ENCODE measurements around the gene GLP1R.

GLP1R gene

DNA sequence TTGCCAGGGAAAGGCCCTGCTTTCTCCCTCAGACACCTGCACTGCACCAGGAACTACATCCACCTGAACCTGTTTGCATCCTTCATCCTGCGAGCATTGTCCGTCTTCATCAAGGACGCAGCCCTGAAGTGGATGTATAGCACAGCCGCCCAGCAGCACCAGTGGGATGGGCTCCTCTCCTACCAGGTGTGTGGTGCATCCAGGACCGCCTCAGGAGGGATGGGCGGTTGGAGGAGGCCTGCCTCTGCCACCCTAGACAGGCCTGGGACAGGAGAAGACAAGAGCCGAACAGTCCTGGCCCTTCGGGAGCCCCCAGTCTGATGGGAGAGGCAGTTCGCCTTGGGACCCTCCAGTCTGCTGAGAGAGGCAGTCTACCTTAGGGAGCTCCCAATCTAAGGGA is 24.2 kb downstream of the GLP1R start:
- H3K4me2 ChIP-seq (ENCODE audit: low read depth, low read length, poor library complexity, severe bottlenecking), result no peak overlapping the region

DNA sequence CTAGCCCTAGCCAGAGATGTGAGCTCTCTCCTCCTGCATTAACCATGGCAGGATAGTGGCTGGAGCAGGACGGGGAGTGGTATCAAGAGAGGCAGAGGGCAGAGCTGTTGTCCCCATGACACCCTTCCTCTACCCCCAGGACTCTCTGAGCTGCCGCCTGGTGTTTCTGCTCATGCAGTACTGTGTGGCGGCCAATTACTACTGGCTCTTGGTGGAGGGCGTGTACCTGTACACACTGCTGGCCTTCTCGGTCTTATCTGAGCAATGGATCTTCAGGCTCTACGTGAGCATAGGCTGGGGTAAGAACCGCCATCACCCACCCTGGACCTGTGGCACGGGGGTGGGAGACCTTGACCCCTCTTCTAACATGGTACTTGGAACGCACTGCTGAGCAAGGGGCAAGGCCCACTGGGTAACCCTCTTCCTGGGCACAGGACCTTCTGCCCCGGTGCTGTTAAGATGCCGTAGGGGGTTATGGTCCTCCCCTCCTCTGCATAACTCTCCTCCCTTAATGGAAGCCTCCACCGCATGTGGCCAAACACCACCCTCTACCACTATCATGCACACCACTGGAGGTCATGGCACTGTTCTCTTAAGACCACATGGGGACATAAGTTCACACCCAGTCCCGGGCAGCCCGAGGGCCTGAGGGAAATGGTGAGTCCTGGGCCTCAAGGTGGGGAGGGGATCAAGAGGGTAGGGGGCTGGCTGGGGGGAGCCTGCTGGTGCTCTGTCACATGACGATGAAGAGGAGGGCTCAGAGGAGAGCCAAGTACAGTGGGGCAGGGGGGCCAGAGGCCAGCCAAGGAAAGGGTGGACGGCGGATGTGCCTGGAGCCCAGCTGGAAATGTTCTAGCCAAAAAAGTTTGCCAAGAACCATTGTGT is 25.1 kb downstream of the GLP1R start:
- no peaks in the 10 kb centered on the region for H3F3A ChIP-seq (ENCODE audit: insufficient read depth)
- no peak for TF ChIP-seq EZH2phosphoT487 (conservative IDR thresholded peaks at IDR 0.05; ENCODE audit: low read length)
- TF ChIP-seq, protein P1, sequence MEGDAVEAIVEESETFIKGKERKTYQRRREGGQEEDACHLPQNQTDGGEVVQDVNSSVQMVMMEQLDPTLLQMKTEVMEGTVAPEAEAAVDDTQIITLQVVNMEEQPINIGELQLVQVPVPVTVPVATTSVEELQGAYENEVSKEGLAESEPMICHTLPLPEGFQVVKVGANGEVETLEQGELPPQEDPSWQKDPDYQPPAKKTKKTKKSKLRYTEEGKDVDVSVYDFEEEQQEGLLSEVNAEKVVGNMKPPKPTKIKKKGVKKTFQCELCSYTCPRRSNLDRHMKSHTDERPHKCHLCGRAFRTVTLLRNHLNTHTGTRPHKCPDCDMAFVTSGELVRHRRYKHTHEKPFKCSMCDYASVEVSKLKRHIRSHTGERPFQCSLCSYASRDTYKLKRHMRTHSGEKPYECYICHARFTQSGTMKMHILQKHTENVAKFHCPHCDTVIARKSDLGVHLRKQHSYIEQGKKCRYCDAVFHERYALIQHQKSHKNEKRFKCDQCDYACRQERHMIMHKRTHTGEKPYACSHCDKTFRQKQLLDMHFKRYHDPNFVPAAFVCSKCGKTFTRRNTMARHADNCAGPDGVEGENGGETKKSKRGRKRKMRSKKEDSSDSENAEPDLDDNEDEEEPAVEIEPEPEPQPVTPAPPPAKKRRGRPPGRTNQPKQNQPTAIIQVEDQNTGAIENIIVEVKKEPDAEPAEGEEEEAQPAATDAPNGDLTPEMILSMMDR (IDR thresholded peaks at IDR 0.05; ENCODE audit: insufficient read depth, low read length, poor library complexity, severe bottlenecking), result no peak
- no peaks in the 10 kb centered on the region for H3K36me3 ChIP-seq (ENCODE audit: low read length)
- H3K9ac ChIP-seq (ENCODE audit: low read length), result no peak overlapping the region
- no peak overlapping the region for H2AFZ ChIP-seq (ENCODE audit: low read depth, low read length, severe bottlenecking)
- H3K27me3 ChIP-seq (ENCODE audit: low read length), result no peaks in the 10 kb centered on the region
- no peaks in the 10 kb centered on the region for H3K9me2 ChIP-seq (replicated peaks; ENCODE audit: insufficient read depth, low read length)
- no peaks in the 10 kb centered on the region for H3K9me3 ChIP-seq (ENCODE audit: insufficient read depth, low read length)
- H3K4me3 ChIP-seq (ENCODE audit: insufficient read depth, low read length, poor library complexity, severe bottlenecking), result no peak overlapping the region
- H4K20me1 ChIP-seq (ENCODE audit: low read depth, low read length), result no peaks in the 10 kb centered on the region
- no peak overlapping the region for H3K4me2 ChIP-seq (ENCODE audit: low read depth, low read length, poor library complexity, severe bottlenecking)
- no peak overlapping the region for H3K27ac ChIP-seq (ENCODE audit: low read depth, low read length)
- H3K79me2 ChIP-seq (ENCODE audit: insufficient read depth, low read length), result no peaks in the 10 kb centered on the region

More for the DNA sequence above, 24.2 kb downstream of the GLP1R start:
- H3F3A ChIP-seq (ENCODE audit: insufficient read depth), result no peaks in the 10 kb centered on the region
- H3K9ac ChIP-seq (ENCODE audit: low read length), result no peak overlapping the region
- no peak overlapping the region for H3K4me3 ChIP-seq (ENCODE audit: insufficient read depth, low read length, poor library complexity, severe bottlenecking)
- H3K9me3 ChIP-seq (ENCODE audit: insufficient read depth, low read length), result no peaks in the 10 kb centered on the region
- H3K36me3 ChIP-seq (ENCODE audit: low read length), result no peaks in the 10 kb centered on the region
- H3K79me2 ChIP-seq (ENCODE audit: insufficient read depth, low read length), result no peaks in the 10 kb centered on the region
- TF ChIP-seq, protein P1 (IDR thresholded peaks at IDR 0.05; ENCODE audit: insufficient read depth, low read length, poor library complexity, severe bottlenecking), result no peak
- no peak overlapping the region for H2AFZ ChIP-seq (ENCODE audit: low read depth, low read length, severe bottlenecking)
- no peaks in the 10 kb centered on the region for H4K20me1 ChIP-seq (ENCODE audit: low read depth, low read length)
- no peak overlapping the region for H3K27ac ChIP-seq (ENCODE audit: low read depth, low read length)
- H3K9me2 ChIP-seq (replicated peaks; ENCODE audit: insufficient read depth, low read length), result no peaks in the 10 kb centered on the region
- no peaks in the 10 kb centered on the region for H3K27me3 ChIP-seq (ENCODE audit: low read length)

DNA sequence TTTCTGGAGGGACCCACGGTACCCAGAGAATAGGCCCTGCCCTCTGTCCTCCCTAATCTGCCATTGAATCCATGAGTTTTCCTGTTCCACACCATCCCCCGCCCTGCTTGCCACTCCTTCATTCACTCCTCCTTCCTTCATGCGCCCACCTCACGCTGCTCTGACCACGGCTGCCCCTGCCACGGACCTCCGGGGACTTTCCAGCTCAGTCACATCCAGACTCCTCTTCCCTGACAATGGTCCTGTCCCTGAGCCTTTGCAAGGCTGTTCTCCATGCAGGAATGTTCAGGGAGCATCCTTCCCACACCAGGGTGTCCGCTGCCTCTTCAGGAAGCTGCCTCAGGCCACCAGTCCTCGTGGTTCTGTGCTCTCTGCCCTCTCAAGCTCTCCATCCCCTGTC is 25.9 kb downstream of the GLP1R start:
- H3K36me3 ChIP-seq (ENCODE audit: low read length), result no peaks in the 10 kb centered on the region
- H3K4me2 ChIP-seq (ENCODE audit: low read depth, low read length, poor library complexity, severe bottlenecking), result no peak overlapping the region
- H3K27me3 ChIP-seq (ENCODE audit: low read length), result no peaks in the 10 kb centered on the region
- no peak overlapping the region for H2AFZ ChIP-seq (ENCODE audit: low read depth, low read length, severe bottlenecking)
- no peaks in the 10 kb centered on the region for H3F3A ChIP-seq (ENCODE audit: insufficient read depth)
- TF ChIP-seq, protein P1 (IDR thresholded peaks at IDR 0.05; ENCODE audit: insufficient read depth, low read length, poor library complexity, severe bottlenecking), result no peak
- no peak for TF ChIP-seq EZH2phosphoT487 (conservative IDR thresholded peaks at IDR 0.05; ENCODE audit: low read length)
- H3K9me3 ChIP-seq (ENCODE audit: insufficient read depth, low read length), result no peaks in the 10 kb centered on the region
- no peak overlapping the region for H3K9ac ChIP-seq (ENCODE audit: low read length)
- H3K79me2 ChIP-seq (ENCODE audit: insufficient read depth, low read length), result no peaks in the 10 kb centered on the region
- H3K9me2 ChIP-seq (replicated peaks; ENCODE audit: insufficient read depth, low read length), result no peaks in the 10 kb centered on the region
- no peaks in the 10 kb centered on the region for H4K20me1 ChIP-seq (ENCODE audit: low read depth, low read length)
- H3K27ac ChIP-seq (ENCODE audit: low read depth, low read length), result no peak overlapping the region
- H3K4me3 ChIP-seq (ENCODE audit: insufficient read depth, low read length, poor library complexity, severe bottlenecking), result no peak overlapping the region
